Smooth muscle cell (in vitro differentiated cells): ENCODE measurements around the gene CERS1. TPM values are rescaled to one million over a fixed set of nuclear protein-coding genes. Genes with fewer than 3 reads are reported as not detected.

ENCODE experiments used
- DNase-seq: peaks from one replicate; lab custom pipeline; 2025; ENCODE audit not compliant: unreplicated experiment; lab: John Stamatoyannopoulos, UW
- H2AFZ ChIP-seq: fragments of 200-600 bp; sonication (generic); 2 replicates; pipeline ENCODE4 v1.6.0; 2016; ENCODE audit warnings: antibody characterized with exemption, low read depth, mild to moderate bottlenecking
- H3F3A ChIP-seq: fragments of 200-600 bp; sonication (generic); 2 replicates; pipeline ENCODE4 v1.6.0; 2017; ENCODE audit warnings: antibody characterized with exemption, low read depth
- H3K27ac ChIP-seq: fragments of 200-600 bp; sonication (generic); 2 replicates; pipeline ENCODE4 v1.5.1; 2016; ENCODE audit warnings: low read depth, mild to moderate bottlenecking
- H3K27me3 ChIP-seq: fragments of 200-600 bp; sonication (generic); 2 replicates; pipeline ENCODE4 v1.6.1; 2016; ENCODE audit warnings: low read depth, mild to moderate bottlenecking
- H3K36me3 ChIP-seq: fragments of 200-600 bp; sonication (generic); 2 replicates; pipeline ENCODE4 v1.5.1; 2016; ENCODE audit warnings: low read depth
- H3K4me1 ChIP-seq: fragments of 200-600 bp; sonication (generic); 2 replicates; pipeline ENCODE4 v1.5.1; 2016; ENCODE audit warnings: low read depth
- H3K4me2 ChIP-seq: fragments of 200-600 bp; sonication (generic); 2 replicates; pipeline ENCODE4 v1.6.0; 2016; ENCODE audit warnings: mild to moderate bottlenecking
- H3K4me3 ChIP-seq: fragments of 200-600 bp; sonication (generic); 2 replicates; pipeline ENCODE4 v1.5.1; 2016; ENCODE audit warnings: mild to moderate bottlenecking
- H3K79me2 ChIP-seq: fragments of 200-600 bp; sonication (generic); 2 replicates; pipeline ENCODE4 v1.6.0; 2016; ENCODE audit warnings: low read depth, mild to moderate bottlenecking
- H3K9ac ChIP-seq: fragments of 200-600 bp; sonication (generic); 2 replicates; pipeline ENCODE4 v1.6.0; 2016; ENCODE audit warnings: low read depth
- H3K9me3 ChIP-seq: fragments of 200-600 bp; sonication (generic); replicated peaks from 2 replicates; pipeline ENCODE4 v1.5.1; 2016; ENCODE audit warnings: low read depth
- H4K20me1 ChIP-seq: fragments of 200-600 bp; sonication (generic); 2 replicates; pipeline ENCODE4 v1.6.0; 2016; ENCODE audit warnings: low read depth
- CTCF ChIP-seq: fragments of 200-600 bp; sonication (generic); IDR thresholded peaks from 2 replicates; pipeline ENCODE4 v1.5.1; 2017; ENCODE audit warnings: borderline replicate concordance, mild to moderate bottlenecking, antibody characterized with exemption; ENCODE audit not compliant: insufficient read depth, poor library complexity, severe bottlenecking
- WGBS: methylation state at CpG from one replicate; pipeline ENCODE4 v1.1.7; 2016; ENCODE audit warnings: low lambda C conversion rate; 5-methylcytosine and 5-hydroxymethylcytosine counted together
- polyA plus RNA-seq: library from polyadenylated mRNA; unstranded; fragments of >200 nt; fragmentation: Nextera tagmentation; extraction: Ambion mirVana; gene quantifications from 2 replicates; pipeline ENCODE4 v1.2.1, GENCODE V29; 2016
- total RNA-seq: library from RNA; depleted of rRNA; stranded (reverse); fragments of >200 nt; gene quantifications from 2 replicates; pipeline ENCODE4 v1.2.3, GENCODE V29; 2014

CERS1 gene
- total and polyA plus RNA-seq, 2 experiments from 2014 or later = 2.4 to 4.2 TPM

- Histone ChIP-seq H3K36me3 (no peaks in the 10 kb centered on the region), H3K79me2 (peaks cover 36% of the 10 kb centered on the region), H3F3A (peaks cover 7% of the 10 kb centered on the region), H3K9me3 (no peaks in the 10 kb centered on the region), H4K20me1 (peaks cover 32% of the 10 kb centered on the region), H3K27me3 (no peaks in the 10 kb centered on the region), H3K27ac (no peak overlapping the region), H3K9ac (no peak overlapping the region), H2AFZ (no peak overlapping the region), H3K4me1 (peaks cover 20% of the 10 kb centered on the region), H3K4me3 (no peak overlapping the region), H3K4me2 (no peak overlapping the region)
- WGBS = 90% methylated on average over 2 of the region's 2 CpGs
- no peak for DNase-seq
- TF ChIP-seq CTCF = no peak
These were observed 65.5 kb downstream of the CERS1 start for GRCh38 chr19:18830488-18830887.

GRCh38 chr19:18828786-18829185, 67.2 kb downstream of the CERS1 start:
- Histone ChIP-seq H4K20me1 (peaks cover 15% of the 10 kb centered on the region), H3K27me3 (no peaks in the 10 kb centered on the region), H3K27ac (no peak overlapping the region), H3K9me3 (no peaks in the 10 kb centered on the region), H3K79me2 (peaks cover 19% of the 10 kb centered on the region), H3K4me1 (peaks cover 8% of the 10 kb centered on the region), H3K36me3 (no peaks in the 10 kb centered on the region), H3K9ac (no peak overlapping the region), H3F3A (no peaks in the 10 kb centered on the region), H3K4me2 (no peak overlapping the region), H2AFZ (no peak overlapping the region), H3K4me3 (no peak overlapping the region)
- no peak for TF ChIP-seq CTCF
- DNase-seq = no peak
- WGBS = 72% methylated on average over 6 of the region's 6 CpGs

Other genes starting within 250 kb of the CERS1 start
- 1.0 and 1.6 TPM in 2 replicates for gene CRTC1, start 212.5 kb downstream of the CERS1 start, total RNA-seq
- gene CRTC1, start 212.5 kb downstream of the CERS1 start, polyA plus RNA-seq = 3.1 and 3.5 TPM in 2 replicates
- gene COMP, start 104.9 kb downstream of the CERS1 start, total RNA-seq = 196 and 236 TPM in 2 replicates
- 627 and 901 TPM in 2 replicates for gene COMP, start 104.9 kb downstream of the CERS1 start, polyA plus RNA-seq
- gene UPF1, start 64.2 kb downstream of the CERS1 start, total RNA-seq = 16.2 and 37.8 TPM in 2 replicates
- gene UPF1, start 64.2 kb downstream of the CERS1 start, polyA plus RNA-seq = 25.4 and 30.3 TPM in 2 replicates
- 187 and 236 TPM in 2 replicates for gene COPE, start 23.2 kb upstream of the CERS1 start, total RNA-seq
- gene COPE, start 23.2 kb upstream of the CERS1 start, polyA plus RNA-seq = 452 and 497 TPM in 2 replicates
- 36.1 and 55.3 TPM in 2 replicates for gene DDX49, start 23.6 kb upstream of the CERS1 start, total RNA-seq
- gene DDX49, start 23.6 kb upstream of the CERS1 start, polyA plus RNA-seq = 39.6 and 57.9 TPM in 2 replicates
- gene HOMER3, start 45.1 kb upstream of the CERS1 start, total RNA-seq = 37.4 and 40.0 TPM in 2 replicates
- gene HOMER3, start 45.1 kb upstream of the CERS1 start, polyA plus RNA-seq = 85.1 and 88.1 TPM in 2 replicates
- 47.3 and 47.6 TPM in 2 replicates for gene SUGP2, start 137.4 kb upstream of the CERS1 start, total RNA-seq
- gene SUGP2, start 137.4 kb upstream of the CERS1 start, polyA plus RNA-seq = 42.2 and 51.7 TPM in 2 replicates
- gene ARMC6, start 137.4 kb upstream of the CERS1 start, total RNA-seq = 14.6 and 27.1 TPM in 2 replicates
- 13.8 and 17.8 TPM in 2 replicates for gene ARMC6, start 137.4 kb upstream of the CERS1 start, polyA plus RNA-seq
- 8.1 and 11.8 TPM in 2 replicates for gene SLC25A42, start 167.8 kb upstream of the CERS1 start, total RNA-seq
- gene SLC25A42, start 167.8 kb upstream of the CERS1 start, polyA plus RNA-seq = 14.4 and 18.9 TPM in 2 replicates
- 20.3 and 30.3 TPM in 2 replicates for gene TMEM161A, start 242.3 kb upstream of the CERS1 start, total RNA-seq
- gene TMEM161A, start 242.3 kb upstream of the CERS1 start, polyA plus RNA-seq = 40.6 and 47.8 TPM in 2 replicates